HepG2 (cell line): ENCODE results near the gene BCKDHA. TPM values are rescaled to one million over a fixed set of nuclear protein-coding genes. Genes with fewer than 3 reads are reported as not detected.

ENCODE experiments used
- ATF7 ChIP-seq, 2 experiments: fragments of 450-650 bp in 1 of 2; sonication (generic) in 1 of 2; formaldehyde crosslinking in 1 of 2; IDR thresholded peaks; 2 replicates each; pipeline versions ENCODE4 v1.4.0 to v1.6.1; 2016 to 2020; ENCODE audit warnings: antibody characterized with exemption in 1 of 2, mild to moderate bottlenecking in 1 of 2, missing genetic modification reagents in 1 of 2
- CBX1 ChIP-seq: IDR thresholded peaks from one replicate; pipeline ENCODE4 v1.6.1; 2016; ENCODE audit warnings: antibody characterized with exemption, low read depth
- EHMT2 ChIP-seq: fragments of 200-600 bp; sonication (generic); IDR thresholded peaks from 2 replicates; pipeline ENCODE4 v1.7.0; 2017; ENCODE audit warnings: antibody characterized with exemption, low read depth, low read length, borderline replicate concordance
- RARG ChIP-seq: sonication (generic); formaldehyde crosslinking; IDR thresholded peaks from 2 replicates; pipeline ENCODE4 v1.4.0; 2020; ENCODE audit warnings: low read depth, mild to moderate bottlenecking, missing genetic modification reagents
- RNF219 ChIP-seq: sonication (generic); formaldehyde crosslinking; IDR thresholded peaks from 2 replicates; pipeline ENCODE4 v1.5.0; 2020; ENCODE audit warnings: mild to moderate bottlenecking, missing genetic modification reagents
- TAF15 ChIP-seq: fragments of 200-400 bp; formaldehyde crosslinking; IDR thresholded peaks from one replicate; pipeline ENCODE4 v1.6.1; 2018; ENCODE audit warnings: mild to moderate bottlenecking, low read depth, low read length; ENCODE audit not compliant: poor library complexity, severe bottlenecking
- TBX2 ChIP-seq: sonication (generic); formaldehyde crosslinking; IDR thresholded peaks from 2 replicates; pipeline ENCODE4 v1.5.0; 2020; ENCODE audit warnings: missing genetic modification reagents, mild to moderate bottlenecking, borderline replicate concordance
- ZNF160 ChIP-seq: sonication (generic); formaldehyde crosslinking; IDR thresholded peaks from 2 replicates; pipeline ENCODE4 v1.8.0; 2022; ENCODE audit warnings: mild to moderate bottlenecking, inconsistent platforms, missing genetic modification reagents
- ZNF326 ChIP-seq: sonication (generic); formaldehyde crosslinking; IDR thresholded peaks from 2 replicates; pipeline ENCODE4 v1.4.0; 2020; ENCODE audit warnings: missing genetic modification reagents, borderline replicate concordance
- ZNF367 ChIP-seq: sonication (generic); formaldehyde crosslinking; IDR thresholded peaks from 2 replicates; pipeline ENCODE4 v1.4.0; 2020; ENCODE audit warnings: missing genetic modification reagents, borderline replicate concordance
- ZNF574 ChIP-seq: sonication (generic); formaldehyde crosslinking; IDR thresholded peaks from 2 replicates; pipeline ENCODE4 v1.4.0; 2020; ENCODE audit warnings: missing genetic modification reagents
- ZNF674 ChIP-seq: sonication (generic); formaldehyde crosslinking; IDR thresholded peaks from 2 replicates; pipeline ENCODE4 v1.5.0; 2020; ENCODE audit warnings: low read depth, mild to moderate bottlenecking, missing genetic modification reagents
- polyA plus RNA-seq, 8 experiments: library from polyadenylated mRNA; depleted of rRNA in 3 of 8; stranded (reverse) in 7 of 8; unstranded in 1 of 8; fragments of >200 nt; fragmentation: Illumina TruSeq in 4 of 8; extraction: Trizol in 4 of 8; gene quantifications; 2 replicates each; pipeline versions ENCODE4 v1.2.1 to v1.2.3, GENCODE V29; 2011 to 2016; ENCODE audit warnings: low read depth in 4 of 8, missing spikeins in 1 of 8, mixed read lengths in 1 of 8; ENCODE audit not compliant: insufficient read depth in 1 of 8
- total RNA-seq, 5 experiments: library from RNA; depleted of rRNA; stranded (reverse); fragments of >200 nt; fragmentation: Illumina TruSeq; extraction: Trizol; gene quantifications; 2 replicates each; pipeline ENCODE4 v1.2.3, GENCODE V29; 2016; ENCODE audit warnings: low read depth in 1 of 5
- TF ChIP-seq, protein P1 (sequence below): sonication (generic); formaldehyde crosslinking; IDR thresholded peaks from 2 replicates; pipeline ENCODE4 v1.8.0; 2022; ENCODE audit warnings: missing genetic modification reagents, mild to moderate bottlenecking, borderline replicate concordance
- TF ChIP-seq, protein P2 (sequence below): sonication (generic); IDR thresholded peaks from 2 replicates; pipeline ENCODE4 v1.6.1; 2016; ENCODE audit warnings: low read depth, borderline replicate concordance
- TF ChIP-seq, protein P3 (sequence below): sonication (generic); formaldehyde crosslinking; IDR thresholded peaks from 2 replicates; pipeline ENCODE4 v1.5.0; 2020; ENCODE audit warnings: mild to moderate bottlenecking, missing genetic modification reagents, borderline replicate concordance

BCKDHA gene
- total and polyA plus RNA-seq, 2 of the 13 experiments (the other 11 are each of a cell fraction or from before 2014, with no cell fraction given), result 11.8 to 31.5 TPM

GRCh38 chr19:41397086-41398049 lies at the start of gene BCKDHA, which contains the start of gene EXOSC5 (continued):
- TF ChIP-seq RARG (CRISPR knock-in tag) (no peak), ATF7 (IDR thresholded peaks at IDR 0.05) (no peak), ATF7 (CRISPR knock-in tag; IDR thresholded peaks at IDR 0.05) (no peak), CBX1 (peak; percentile 63), ZNF326 (no peak), ZNF674 (CRISPR knock-in tag) (no peak), TAF15 (peak; percentile 45), ZNF160 (no peak), RNF219 (CRISPR knock-in tag) (no peak), TBX2 (CRISPR knock-in tag) (peak; percentile 58), ZNF574 (CRISPR knock-in tag) (peak; percentile 84), ZNF367 (CRISPR knock-in tag) (0 out of 2 replicates have a peak, but pooled peaks have one; percentile 56), EHMT2 (no peak)
- TF ChIP-seq, protein P1, sequence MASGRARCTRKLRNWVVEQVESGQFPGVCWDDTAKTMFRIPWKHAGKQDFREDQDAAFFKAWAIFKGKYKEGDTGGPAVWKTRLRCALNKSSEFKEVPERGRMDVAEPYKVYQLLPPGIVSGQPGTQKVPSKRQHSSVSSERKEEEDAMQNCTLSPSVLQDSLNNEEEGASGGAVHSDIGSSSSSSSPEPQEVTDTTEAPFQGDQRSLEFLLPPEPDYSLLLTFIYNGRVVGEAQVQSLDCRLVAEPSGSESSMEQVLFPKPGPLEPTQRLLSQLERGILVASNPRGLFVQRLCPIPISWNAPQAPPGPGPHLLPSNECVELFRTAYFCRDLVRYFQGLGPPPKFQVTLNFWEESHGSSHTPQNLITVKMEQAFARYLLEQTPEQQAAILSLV (CRISPR knock-in tag), result peak; percentile 81; the same call in 1 of the 2 replicates
- TF ChIP-seq, protein P2, sequence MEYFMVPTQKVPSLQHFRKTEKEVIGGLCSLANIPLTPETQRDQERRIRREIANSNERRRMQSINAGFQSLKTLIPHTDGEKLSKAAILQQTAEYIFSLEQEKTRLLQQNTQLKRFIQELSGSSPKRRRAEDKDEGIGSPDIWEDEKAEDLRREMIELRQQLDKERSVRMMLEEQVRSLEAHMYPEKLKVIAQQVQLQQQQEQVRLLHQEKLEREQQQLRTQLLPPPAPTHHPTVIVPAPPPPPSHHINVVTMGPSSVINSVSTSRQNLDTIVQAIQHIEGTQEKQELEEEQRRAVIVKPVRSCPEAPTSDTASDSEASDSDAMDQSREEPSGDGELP, result no peak
- TF ChIP-seq, protein P3, sequence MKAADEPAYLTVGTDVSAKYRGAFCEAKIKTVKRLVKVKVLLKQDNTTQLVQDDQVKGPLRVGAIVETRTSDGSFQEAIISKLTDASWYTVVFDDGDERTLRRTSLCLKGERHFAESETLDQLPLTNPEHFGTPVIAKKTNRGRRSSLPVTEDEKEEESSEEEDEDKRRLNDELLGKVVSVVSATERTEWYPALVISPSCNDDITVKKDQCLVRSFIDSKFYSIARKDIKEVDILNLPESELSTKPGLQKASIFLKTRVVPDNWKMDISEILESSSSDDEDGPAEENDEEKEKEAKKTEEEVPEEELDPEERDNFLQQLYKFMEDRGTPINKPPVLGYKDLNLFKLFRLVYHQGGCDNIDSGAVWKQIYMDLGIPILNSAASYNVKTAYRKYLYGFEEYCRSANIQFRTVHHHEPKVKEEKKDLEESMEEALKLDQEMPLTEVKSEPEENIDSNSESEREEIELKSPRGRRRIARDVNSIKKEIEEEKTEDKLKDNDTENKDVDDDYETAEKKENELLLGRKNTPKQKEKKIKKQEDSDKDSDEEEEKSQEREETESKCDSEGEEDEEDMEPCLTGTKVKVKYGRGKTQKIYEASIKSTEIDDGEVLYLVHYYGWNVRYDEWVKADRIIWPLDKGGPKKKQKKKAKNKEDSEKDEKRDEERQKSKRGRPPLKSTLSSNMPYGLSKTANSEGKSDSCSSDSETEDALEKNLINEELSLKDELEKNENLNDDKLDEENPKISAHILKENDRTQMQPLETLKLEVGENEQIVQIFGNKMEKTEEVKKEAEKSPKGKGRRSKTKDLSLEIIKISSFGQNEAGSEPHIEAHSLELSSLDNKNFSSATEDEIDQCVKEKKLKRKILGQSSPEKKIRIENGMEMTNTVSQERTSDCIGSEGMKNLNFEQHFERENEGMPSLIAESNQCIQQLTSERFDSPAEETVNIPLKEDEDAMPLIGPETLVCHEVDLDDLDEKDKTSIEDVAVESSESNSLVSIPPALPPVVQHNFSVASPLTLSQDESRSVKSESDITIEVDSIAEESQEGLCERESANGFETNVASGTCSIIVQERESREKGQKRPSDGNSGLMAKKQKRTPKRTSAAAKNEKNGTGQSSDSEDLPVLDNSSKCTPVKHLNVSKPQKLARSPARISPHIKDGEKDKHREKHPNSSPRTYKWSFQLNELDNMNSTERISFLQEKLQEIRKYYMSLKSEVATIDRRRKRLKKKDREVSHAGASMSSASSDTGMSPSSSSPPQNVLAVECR, result peak; percentile 100
